CD4-positive, alpha-beta T cell treated with Interleukin-15 for 1 hour (primary cell): ENCODE results near the gene PHTF1.
"Not testable (repeated sequence)": the region's sequence is repeated elsewhere in the genome, so short reads cannot be mapped to it uniquely, and the experiment has no call there.

Experiments used
- DNase-seq: peaks from one replicate; pipeline ENCODE4 v3.0.0-alpha.2; 2020

The PHTF1 gene

DNA sequence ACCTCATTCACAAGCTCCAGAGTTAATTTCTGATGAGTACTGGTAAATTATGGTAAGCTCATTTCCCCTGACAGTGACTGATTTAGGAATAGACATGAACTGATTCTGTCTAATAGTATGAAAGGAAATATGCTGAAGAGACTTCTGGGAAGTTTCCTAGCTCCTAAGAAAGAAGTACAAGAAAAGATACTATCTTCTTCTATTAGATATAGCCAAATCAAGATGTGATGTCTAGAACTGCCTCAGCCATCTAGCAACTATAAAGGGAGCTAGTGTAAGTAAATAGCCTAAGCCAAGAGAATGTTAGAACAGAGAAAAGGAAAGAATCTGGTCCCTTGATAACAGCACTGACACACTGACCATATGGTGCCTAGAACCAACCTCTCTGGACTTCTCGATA, 10.7 kb upstream of the PHTF1 start:
- DNase-seq = no peak

DNA sequence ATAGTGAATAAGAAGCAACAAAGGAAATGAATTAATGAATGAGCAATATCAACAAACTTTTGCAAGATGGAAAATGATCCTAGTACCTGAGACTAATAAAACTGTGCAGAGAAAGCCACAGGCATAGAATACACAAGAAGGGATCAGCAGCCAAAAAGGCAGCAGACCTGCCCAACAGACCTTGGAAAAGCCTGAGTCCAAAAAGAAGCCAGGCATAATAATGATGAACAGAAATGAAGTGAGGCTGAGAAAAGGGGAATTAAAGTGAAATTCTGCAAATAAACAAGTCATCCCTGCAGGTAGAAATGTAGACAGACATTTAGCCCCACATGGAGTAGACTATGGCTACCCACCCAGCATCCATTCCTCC, 10.3 kb upstream of the PHTF1 start:
- no peak for DNase-seq

DNA sequence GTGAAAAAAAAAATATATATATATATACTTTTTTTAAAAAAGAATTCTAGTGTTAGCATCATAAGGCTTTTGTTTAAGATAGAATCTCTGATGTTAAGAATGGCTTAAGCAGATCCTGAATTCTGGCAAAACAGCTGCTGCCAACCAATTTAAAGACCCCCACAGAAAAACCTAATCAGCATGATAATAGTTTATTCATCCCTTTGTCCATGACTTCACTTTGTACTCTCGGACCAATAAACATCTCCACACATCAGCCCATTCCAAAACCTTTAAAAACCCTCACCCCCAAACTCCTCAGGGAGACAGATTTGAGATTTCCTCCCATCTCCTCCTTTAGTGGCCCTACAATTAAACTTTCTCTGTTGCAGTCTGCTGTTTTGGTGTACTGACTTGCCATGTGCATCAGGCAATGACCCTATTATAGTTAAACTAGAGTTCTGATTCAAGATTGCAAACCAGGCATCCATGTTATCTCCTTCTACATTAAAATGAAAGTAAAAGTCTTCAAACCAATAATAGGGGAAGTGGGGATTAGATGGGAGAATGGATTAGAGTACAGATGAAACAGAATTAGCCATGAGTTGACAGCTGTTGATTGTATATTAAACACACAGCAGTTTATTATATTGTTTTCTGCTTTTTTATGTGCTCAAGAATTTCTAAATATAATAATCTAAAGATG, 9.8 kb upstream of the PHTF1 start:
- DNase-seq = no peak

DNA sequence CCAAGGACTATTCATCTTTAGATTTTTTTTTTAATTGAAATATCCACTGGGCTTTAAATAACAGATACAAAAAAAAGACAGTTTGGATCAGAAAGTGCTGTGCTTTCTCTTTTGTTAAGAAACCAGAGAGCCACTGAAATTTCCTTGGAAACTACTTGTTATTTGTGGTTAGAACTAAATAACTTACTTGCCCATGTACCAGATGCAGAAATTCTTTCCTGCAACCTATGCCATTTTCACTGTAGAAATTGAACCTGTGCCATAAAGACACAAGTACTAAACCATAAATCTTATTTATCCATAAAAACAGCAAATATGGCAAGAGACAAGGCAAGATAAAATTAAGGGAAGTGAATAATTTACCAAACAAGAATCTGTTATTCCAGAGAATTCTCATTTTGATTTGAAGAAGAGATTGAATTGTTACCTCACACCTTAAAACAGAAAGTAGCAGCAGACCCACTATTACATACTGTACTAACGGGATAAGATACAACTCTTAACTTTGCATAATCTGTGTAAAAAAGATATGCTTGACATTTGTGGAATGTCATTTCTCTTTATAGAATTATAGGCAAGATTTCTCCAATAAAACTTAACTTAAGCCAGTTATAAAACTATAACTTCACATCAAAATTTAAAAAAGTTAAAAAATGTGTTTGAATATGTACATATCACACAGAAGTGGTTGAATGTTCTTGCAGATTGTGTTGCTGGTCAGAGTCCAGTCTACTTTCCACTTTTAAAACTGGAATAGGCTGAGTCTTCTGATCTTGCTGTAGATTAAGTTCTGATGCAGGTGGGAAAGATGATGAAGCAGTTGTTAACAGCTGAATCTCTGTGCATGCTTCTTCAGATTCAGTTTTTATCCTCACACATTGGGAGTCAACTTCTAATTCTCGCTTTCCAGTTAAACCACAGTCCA, 6.3 kb upstream of the PHTF1 start:
- DNase-seq = no peak

DNA sequence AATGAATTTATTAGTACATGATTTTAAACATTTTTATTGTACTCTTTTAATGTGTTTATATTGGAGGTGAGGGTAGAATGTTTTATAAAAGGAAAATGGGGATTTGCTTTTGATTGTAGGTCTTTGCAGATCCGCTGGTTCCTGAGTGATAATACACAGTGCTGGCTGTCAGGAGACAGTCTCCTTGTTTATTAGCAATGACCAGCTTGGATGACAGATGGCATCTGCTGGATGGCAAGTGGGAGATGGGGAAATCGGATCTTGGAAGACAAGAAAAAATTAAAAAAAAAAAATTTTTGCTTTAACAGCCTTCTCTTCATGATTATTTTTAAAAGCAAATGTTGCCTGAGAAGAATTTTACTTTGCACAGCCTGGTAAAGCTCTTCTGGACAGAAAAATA, 4.4 kb upstream of the PHTF1 start:
- DNase-seq = no peak

DNA sequence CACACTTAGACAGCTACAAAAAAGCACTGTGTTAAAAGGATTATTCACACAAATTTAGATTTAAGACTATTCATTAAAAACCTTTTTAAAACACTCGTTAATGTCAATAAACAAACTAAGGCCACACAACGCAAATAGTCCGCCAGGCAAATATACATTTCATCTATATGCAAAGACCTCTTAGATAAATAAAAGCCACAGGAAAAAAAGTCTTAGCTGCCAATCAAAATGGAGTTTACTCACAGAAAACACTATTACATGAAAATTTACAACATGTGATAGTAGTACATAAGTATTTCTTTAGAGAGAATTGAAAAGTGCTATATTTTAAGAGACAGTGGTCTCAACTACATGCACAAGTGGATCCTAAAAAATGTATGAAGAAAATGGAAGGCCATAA, 2.7 kb upstream of the PHTF1 start:
- no peak for DNase-seq

DNA sequence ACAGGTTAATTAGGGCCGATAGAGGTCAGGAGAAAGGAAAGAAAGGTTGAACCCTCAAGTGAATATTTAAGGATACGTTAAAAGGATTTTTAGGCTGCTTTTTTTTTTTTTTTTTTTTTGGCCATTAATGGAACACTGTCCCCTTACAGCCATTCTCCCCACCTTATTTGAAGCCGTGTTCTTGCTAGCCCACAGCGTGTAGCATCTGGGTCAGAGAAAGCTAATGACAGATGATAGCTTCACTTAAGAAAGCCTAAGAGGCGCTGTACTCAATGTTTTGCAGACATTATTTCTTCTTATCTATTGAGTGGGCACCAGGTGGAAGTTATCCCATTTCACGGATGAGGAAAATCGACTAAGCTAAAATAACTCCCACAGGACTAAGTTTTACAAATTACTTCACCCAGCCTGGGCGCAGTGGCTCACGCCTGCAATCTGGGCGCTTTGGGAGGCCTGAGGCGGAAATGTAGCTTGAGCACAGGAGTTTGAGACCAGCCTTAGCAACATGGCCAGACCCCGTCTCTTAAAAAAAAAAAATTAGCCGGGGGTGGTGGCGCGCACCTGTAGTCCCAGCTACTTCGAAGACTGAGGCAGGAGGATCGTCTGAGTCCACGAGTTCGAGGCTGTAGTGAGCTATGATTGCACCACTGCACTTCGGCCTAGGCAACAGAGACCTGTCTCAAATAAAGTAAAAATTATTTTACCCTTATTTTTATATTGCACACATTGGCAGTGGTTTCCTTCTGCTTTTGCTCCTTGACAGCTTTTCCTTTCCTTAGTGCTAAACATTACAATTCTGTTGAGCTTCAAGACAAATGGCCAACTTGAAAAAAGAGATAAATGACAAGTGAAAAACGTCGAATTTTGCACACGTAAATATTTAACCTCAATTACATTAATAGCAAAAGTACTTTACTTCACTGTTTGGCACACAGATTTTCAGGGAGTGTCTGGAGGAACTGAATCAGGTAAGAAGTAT, 1.1 kb upstream of the PHTF1 start:
- no peak for DNase-seq

DNA sequence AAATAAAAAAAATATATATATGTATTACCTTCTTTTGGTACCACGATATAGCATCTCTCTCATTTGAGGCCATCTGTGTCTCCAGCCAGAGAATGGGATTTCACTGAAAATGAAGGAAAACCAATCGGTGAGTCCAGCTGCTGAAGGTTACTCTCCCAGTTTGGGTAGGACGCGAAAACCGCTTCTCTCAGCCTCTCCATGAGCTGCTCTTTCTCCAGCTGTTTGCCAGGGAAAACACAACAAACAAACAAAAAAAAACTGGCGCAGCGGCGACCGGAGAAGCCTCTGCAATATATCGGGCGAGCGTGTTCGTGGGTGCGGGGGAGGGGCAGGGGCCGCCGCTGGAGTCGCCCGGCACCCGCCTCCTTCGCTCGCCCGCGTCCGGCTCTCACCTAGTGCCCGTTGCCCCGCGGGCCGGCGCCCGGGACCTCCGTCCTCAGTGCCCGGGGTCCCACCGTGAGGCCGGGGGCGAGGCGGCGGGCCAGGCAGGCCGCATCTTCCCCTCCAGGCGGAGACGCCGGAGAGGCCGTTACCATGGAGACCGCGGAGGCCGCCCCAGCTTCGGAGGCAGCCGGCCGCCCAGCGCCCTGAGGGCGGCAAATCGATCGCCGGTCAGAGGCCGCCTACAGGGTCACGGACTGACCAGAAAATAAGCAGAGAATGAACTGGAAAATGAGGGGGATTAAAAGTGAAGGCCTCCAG, 504 bp downstream of the PHTF1 start:
- DNase-seq = peak; percentile 57

DNA sequence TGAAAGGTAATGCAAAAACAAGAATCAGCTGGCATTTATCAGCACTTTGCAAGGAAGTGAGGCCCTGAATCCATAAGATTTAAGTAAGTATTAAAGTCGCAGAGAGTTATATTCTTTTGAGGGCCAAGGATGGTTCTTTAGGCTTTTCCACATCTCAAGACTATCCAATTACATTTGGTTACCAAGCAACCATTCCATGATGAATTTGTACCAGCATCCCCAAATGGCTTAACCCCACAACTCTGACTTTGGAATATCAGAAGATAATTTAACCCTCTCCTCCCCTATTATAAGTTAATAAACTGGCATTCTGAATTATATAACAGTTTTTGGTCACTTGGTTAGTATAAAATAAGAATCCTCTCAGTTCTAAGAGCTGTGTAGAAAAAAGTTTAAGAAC, 2.8 kb downstream of the PHTF1 start:
- DNase-seq = no peak

DNA sequence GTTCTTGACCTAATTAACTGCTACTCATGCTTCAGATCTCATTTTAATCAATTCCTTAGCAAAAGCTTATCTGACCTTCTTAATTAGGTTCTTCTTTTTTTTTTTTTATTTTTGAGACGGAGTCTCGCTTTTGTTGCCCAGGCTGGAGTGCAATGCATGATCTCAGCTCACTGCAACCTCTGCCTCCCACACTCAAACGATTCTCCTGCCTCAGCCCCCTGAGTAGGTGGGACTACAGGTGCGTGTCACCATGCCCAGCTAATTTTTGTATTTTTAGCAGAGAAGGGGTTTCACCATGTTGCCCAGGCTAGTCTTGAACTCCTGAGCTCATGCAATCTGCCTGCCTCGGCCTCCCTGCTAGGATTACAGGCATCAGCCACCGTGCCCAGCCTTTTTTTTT, 6.0 kb downstream of the PHTF1 start:
- not testable (repeated sequence) for DNase-seq

DNA sequence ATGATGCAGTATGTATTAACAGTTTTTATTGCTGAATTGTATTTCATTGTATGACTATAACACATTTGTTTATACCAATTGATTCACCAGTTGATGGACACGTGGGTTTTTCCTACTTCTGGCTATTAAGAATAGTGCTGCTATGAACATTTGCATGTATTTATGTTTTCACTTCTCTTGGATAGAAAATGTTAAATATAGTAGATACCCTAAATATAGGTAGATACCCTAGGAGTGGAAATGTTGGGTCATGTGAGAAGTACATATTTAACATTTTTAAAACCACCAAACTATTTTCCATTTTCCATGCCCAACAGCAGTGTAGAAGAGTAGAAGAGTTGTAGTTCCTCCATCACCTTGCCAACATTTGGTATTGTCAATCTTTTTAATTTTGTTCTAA, 7.8 kb downstream of the PHTF1 start:
- no peak for DNase-seq

DNA sequence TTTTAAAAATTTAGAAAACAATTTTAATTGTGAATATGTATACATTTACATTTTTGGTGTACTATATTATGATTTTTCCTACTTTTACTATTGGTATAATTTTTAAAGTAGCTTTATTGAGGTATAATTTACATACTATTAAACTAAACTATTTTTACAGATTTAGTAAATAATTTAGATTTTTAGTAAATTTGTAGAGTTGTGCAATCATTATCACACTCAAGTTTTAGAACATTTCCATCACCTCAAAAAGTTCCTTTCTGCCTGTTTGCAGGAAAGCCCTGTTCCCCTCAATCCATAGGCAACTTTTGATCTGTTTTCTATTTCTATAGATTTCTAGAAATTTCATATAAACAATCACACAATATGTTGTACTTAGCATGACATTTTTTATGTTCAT, 8.2 kb downstream of the PHTF1 start:
- no peak for DNase-seq

DNA sequence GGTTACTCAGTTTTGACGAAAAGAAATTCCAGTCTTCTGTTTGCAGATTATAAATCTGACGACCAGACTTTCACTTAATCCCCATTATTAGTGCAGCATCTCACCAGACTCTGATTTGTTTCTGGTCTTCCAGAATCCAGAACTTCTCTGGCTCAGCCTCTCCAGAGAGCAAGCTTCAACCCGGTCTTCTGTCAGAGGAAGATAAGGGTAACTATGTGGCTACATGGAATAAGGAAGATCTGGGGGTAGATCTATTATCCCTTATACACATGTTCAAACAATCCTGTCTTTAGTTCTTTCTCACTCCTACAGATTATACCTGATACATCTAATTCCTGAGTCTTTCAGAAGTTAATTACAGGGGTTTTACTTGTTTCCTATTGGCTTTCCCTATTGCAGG, 9.9 kb downstream of the PHTF1 start:
- DNase-seq = no peak

DNA sequence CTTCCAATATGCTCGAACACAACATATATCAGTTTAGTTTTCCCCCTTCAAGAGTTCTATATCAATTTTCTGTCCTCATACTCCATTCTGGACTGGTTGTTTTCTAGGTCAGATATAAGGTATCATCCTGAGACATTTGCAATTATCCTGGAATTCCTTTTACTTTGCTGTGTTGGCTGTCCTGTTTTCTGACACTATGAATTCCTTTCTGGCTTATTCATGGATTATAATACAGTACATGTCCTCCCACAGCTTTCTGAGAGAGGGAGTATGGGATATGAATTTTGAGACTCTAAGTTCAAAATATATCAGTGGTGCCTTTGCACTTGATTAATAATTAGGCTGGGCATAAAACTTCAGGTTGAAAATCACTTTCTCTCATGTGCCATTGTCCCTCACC, 11.9 kb downstream of the PHTF1 start:
- no peak for DNase-seq

DNA sequence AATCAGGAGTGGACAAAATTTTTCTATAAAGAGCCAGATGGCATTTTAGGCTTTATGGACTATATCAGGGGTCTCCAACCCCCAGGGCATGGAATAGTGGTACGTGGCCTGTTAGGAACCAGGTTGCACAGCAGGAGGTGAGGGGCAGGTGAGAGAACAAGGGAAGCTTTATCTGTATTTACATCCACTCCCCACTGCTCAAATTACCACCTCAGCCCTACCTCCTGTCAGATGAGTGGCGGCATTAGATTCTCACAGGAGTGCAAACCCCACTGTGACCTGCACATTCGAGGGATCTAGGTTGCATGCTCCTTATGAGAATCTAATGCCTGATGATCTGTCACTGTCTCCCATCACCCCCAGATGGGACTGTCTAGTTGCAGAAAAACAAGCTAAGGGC, 13.9 kb downstream of the PHTF1 start:
- no peak for DNase-seq

DNA sequence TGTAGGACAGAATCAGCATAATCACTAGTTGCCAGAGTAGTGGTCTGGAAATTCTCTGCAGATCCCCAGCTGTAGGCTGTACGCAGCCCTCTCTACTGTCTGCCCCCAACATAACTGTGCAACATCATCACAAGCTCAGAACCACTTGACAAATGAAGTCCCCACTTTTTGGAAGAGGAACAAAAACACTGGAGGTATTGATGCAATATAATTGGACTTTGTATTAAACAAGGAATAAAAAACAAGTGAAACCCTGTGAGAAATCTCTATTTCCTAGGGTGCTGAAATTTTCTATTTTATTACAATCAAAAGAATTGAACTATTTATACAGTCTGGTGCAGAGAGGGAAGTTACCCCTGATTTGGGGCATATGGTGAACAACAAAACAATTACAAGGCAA, 15.2 kb downstream of the PHTF1 start:
- no peak for DNase-seq

DNA sequence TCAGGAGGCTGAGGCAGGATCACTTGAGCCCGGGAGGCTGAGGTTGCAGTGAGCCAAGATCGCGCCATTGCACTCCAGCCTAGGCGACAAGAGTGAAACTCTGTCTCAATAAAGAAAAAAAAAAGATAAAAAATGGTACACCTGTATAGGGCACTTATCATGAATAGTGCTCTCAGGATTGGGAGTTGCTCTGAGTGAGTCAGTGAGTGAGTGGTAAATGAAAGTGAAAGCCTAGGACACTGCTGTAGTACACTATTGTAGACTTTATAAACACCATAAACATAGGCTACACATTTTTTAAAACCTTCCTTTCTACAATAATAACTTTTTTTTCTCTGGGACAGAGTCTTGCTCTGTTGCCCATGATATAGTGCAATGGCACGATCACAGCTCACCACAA, 16.8 kb downstream of the PHTF1 start:
- DNase-seq = no peak

DNA sequence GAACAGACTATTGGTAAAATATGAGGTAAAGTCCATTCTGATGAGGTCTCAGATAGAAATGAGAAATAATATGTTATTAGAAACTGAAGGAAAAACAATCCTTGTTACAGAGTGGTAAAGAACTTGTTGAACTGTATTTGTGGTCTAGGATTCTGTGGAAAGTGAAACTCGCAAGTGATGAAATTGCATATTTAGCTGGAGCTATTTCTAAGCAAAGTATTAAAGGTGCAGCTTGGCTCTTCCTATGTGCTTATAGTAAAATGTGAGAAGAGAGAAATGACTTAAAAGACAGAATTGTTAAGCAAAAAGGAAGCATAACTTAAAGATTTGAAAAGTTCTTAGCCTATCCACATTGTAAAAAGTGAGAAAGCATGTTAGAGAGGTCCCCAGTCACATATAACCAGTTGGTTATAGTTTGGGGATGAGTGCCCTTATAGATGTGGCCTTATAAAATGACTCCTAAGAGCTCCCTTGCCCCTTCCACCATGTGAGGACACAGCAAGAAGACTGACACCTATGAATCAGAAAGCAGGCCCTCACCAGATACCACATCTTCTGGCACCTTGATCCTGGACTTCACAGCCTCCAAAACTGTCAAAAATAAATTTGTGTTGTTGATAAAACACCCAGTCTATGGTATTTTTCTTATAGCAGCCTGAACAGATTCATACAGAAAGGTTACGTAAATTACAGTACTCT, 24.8 kb downstream of the PHTF1 start:
- DNase-seq = no peak

DNA sequence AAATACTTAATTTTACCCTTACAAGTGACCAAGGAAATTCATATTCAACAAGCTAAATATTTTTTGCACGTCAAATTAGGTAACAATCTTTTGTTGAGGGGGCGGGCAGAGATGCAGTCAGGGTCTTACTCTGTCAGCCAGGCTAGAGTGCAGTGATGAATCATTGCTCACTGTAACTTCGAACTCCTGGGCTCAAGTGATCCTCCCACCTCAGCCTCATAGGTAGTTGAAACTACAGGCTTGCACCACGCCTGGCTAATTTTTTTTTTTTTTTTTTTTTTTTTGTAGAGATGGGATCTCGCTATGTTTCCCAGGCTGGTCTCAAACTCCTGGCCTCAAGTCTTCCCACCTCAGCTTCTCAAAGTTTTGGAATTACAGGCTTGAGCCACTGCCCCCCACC, 26.5 kb downstream of the PHTF1 start:
- no peak for DNase-seq

DNA sequence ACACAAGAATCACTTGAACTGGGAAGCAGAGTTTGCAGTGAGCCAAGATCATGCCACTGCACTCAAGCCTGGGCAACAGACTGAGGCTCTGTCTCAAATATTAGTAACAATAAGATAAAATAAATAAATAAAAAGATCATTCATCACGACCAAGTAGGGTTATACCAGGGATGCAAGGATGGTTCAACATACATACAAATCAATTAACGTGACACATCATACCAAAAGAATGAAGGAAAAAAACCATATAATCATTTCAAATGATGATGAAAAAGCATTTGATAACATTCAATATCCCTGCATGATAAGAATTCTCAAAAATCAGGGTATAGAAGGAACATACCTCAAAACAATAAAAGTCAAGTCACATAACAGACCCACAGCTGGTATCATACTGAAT, 38.3 kb downstream of the PHTF1 start:
- DNase-seq = no peak

DNA sequence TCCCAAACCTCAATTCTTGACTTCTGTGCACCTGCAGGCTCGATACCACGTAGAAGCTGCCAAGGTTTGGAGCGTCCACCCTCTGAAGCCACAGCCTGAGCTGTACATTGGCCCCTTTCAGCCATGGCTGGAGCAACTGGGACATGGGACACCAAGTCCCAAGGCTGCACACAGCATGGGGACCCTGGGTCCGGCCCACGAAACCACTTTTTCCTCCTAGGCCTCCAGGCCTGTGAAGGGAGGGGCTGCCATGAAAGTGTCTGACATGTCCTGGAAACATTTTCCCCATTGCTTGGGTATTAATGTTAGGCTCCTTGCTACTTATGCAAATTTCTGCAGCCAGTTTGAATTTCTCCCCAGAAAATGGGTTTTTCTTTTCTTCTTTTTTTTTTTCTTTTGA, 40.7 kb downstream of the PHTF1 start:
- not testable (repeated sequence) for DNase-seq

DNA sequence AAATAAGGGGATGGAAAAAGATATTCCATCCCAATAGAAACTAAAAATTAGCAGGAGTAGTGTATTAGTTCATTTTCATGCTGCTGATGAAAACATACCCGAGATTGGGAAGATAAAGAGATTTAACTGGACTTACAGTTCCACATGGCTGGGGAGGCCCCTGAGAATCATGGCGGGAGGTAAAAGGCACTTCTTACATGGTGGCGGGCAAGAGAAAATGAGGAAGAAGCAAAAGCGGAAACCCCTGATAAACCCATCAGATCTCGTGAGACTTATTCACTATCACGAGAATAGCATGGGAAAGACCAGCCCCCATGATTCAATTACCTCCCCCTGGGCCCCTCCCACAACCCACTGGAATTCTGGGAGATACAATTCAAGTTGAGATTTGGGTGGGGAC, 41.8 kb downstream of the PHTF1 start:
- not testable (repeated sequence) for DNase-seq
